HG03565 (cell line): ENCODE data around the gene INPP4B.

Source experiments
- ATAC-seq: cut with Tn5 transposase; IDR thresholded peaks from one replicate; pipeline ENCODE4 v1.9.1; 2021; ENCODE audit warnings: mild to moderate bottlenecking, moderate library complexity; ENCODE audit not compliant: unreplicated experiment

Gene INPP4B

DNA sequence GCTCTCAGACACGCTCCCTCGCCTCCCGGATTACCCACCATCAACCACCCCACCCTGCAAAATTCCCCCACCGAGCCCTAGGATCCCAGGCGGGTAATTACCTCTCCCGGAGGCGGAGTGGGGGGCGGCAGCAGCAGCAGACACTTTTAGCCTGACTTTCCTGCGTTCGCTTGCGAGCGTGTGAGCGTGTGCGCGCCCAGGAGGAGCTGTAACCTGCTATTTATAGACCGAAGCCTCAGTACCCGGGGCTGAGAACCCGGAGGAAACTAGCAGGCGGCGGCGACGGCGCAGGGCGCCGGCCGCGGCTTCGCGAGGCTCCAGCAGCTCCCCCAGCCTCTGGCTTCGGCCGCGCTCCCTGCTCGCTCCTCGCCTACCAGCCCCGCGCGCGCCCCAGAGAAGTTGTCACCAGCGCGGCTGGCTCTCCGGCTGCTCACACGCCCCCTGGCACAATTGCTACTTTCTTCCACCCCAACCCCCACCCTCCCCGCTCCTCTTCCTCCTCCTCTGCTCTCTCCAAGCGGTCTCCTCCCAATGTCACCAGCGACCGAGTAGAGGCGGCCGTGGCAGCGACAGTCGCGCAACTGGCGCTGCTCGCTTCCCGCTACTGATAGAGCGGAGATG is at the start of gene INPP4B:
Gene INPP4B (minus strand): TSS at position 194 of the 621 bp plus-strand sequence.
- no peak for ATAC-seq

DNA sequence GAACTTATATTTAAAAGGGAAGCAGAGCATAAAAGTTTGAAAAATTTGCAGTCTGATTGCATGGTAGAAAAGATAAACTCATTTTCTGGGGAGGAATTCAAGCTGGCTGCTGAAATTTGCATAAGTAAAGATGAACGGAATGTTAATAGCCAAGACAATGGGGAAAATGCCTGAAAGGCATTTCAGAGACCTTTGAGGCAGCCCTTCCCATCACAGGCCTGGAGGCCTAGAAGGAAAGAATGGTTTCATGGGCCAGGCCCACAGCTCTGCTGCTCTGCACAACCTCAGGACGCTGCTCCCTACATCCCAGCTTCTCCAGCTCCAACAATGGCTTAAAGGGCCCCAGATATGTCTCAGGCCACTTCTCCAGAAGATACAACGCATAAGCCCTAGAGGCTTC is 46.9 kb upstream of the INPP4B start:
- no peak for ATAC-seq

DNA sequence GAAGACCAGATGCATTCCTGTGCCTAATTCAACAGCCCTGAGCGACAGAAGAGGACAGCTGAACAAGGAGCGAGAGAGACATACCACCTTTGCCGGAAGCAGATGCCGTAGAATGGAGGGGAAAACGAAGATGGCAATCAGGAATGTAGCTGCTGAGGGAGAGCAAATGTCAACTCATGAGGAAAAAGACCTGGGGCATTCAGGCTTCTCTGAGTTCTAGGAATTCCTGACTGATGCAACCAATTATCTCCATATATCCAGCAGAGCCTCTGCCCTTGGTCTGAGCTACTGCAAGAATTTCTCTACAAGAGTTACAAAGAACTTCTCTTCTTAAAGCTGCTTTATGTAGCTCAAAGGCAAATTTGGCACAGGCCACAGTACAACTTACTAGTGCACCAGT is 40.5 kb upstream of the INPP4B start:
- no peak for ATAC-seq

DNA sequence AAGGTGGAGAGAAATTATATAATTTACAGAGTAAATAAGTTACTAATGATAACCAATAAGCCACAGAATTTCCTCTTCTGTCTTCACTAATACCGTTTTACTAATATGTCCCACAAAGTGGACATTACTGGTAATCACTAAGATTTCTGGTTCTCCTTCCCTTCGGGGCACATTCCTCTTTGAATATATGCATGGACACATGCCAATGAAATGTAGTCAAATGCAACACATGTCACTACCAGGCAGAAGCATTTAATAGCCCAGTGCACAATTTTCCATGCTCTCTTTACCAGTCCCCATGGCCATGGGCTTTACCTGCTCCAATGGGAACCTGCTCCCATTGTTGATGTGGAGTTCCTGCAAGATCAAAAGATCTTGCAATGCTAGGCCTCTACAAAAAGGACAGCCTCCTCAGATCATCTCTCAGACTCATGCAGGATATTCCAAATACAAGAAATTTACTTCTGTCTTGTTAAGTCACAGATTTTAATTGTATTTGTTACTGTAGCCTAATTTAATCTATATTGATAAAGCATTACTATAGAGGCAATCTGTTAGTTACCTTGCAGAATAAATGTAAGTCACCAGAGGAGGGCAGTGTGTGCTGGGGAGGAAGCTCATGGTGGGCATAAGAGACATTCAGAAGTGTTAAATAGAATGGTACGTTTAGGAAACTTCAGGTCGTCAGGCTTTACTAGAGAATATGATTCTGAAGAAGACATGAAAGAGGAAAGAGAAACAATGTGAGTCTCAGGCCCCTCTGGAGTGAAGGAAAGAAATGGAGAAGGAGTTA is 37.1 kb upstream of the INPP4B start:
- no peak for ATAC-seq

DNA sequence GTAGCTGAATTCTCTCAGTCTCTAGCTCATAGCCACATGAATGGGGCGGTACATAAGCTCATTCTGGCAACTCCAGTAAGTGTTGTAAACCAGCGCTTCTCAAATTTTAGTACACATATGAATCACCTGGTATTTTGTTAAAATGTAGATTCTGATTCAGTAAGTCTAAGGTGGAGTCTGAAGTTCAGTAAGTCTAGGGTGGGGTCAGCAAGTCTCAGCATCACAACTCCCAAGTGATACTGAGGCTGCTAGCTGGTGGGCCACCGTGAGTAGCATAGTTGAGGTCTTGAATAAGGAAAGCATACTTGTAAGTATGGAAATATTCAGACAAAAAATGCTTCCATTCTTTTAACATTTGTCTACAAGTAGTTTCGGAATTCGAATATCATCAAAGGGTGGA is 36.1 kb upstream of the INPP4B start:
- no peak for ATAC-seq

DNA sequence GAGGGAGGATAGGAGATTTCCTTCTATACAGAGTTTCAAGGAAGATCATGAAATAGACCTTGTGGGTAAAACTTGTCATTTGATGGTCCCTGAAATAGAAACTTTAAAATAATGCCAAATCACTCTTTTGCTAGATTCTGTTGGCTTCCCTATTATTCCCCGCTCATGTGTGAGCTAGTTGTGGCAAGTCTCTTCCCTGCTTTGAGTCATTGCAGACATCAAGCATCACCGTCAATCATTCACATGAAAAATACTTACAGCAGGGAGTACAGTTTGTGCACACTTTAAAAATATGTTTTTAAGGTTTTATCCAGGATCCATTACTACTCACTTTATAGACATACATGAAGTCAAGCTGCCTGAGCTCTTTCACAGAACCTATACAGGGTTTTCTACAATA is 35.2 kb upstream of the INPP4B start:
- ATAC-seq: no peak

DNA sequence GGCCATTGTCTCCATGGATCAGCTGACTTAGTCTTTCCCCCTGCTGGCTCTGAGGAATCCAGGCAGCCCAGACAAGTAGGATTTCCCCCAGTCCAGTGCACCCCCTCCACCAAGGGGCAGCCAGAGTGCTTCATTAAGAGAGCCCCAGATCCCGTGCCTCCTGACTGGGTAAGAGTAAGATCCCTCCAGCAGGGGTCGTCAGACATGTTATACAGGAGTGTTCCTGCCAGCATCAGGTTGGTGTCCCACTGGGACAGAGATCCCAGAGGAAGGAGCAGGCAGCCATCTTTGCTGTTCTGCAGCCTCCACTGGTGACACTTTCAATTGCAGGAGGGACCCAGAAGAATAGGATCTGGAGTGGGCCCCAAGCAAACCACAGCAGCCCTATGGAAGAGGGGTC is 29.0 kb upstream of the INPP4B start:
- ATAC-seq: no peak

DNA sequence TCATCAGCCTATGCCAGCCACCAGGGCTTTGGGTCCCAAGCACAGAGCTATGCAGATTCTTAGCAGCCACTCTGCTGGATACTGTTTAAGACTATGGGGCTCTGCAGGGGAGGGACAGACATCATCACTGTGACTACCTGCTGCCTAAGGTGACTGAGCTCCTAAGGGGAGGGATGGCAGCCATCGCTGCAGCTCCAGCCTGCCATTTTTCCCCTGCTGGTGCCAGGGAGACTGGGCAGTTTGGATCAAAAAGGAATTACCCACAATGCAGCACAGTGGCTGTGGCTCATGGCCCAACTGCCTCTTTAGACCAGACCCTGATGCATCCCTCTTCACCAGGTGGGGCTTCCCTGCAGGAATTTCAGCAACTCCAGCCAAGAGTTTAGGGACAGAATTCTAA is 28.6 kb upstream of the INPP4B start:
- ATAC-seq: no peak

DNA sequence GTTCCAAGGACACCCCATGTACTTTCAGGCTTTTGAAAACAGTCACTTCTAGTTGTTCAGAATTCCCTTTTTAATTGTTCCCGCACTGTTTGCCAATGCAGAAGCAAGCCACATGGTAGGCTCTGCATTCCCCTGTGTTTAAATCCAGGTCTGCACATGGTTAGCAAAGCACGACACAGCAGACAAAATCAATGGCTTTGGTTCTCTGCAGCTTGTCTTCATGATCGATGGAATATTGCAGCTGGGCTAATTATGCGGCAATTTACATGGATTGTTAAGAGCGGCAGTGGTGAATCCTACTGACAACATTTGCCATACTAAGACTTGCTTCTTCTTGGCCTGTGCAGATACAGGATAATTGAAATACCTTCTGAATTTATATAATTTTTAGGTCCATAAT is 20.6 kb upstream of the INPP4B start:
- no peak for ATAC-seq

DNA sequence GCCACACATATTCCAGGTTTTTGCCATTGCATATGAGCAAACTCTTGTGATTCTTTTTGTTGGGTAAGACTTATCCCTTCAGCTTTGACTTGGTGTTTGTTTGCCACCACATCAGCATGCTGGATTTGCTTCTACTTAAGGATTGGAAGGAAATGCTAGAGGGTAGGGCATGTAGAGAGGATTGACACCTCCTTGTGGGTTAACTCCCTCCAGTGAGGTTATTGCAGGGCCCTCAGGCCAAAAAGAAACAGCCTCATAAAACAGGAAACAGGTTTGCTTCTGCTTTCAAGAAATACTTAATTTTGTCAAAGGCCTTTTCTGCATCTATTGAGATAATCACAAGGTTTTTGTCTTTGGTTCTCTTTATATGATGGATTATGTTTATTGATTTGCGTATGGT is 15.2 kb upstream of the INPP4B start:
- ATAC-seq: no peak

DNA sequence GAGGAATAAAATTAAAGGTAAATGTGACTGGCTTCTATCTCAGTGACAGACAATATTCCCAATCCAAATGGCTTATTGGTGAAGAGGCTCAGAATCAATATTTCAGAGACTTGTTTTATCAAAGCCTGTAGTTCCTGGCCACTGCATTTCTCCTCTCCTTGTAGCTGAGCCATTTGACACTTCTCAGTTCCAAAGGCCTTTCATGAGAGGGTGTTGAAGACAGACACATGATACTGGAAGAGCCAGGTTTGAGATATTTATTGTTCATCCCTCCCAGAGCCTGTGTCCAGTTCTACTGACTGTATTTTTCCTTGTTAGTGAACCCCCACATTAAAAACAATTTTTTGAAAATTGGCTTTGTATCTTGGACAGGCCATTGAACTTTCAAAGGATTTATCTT is 12.9 kb upstream of the INPP4B start:
- no peak for ATAC-seq

DNA sequence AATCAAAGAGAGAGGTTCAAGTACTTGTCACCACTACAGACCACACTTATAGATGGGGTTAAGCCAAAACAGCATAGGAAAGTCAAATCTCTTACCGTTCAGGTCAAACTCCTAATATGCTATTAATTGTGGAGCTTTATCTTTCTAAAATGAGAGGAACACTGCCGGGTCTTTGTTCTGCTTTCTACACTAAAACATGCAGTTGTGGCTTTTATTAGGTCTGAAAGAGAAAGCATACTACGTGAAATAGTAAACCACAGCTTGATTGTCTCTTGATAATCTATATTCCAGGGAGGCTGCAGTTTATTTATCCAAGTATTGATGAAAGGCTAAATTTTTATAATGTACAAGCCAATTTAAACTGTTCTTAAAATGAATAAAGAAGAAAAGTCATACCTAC is 12.3 kb upstream of the INPP4B start:
- ATAC-seq: no peak

DNA sequence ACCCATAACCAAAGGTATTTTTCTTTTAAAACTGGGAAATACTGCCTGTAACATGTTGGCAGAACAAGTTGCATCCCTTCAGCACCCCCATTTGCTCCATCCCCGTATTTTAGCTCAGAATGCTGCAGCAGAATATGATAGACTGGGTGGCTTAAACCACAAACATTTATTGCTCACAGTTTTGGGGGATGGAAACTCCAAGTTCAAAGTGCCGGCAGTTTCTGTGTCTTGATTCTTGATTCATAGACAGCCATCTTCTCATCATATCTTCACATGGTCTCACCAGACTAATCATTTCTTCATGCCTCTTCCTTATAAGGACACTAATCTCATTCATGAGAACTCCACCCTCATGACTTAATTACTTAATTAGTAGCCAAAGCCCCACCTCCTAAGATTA is 10.5 kb upstream of the INPP4B start:
- ATAC-seq: no peak

DNA sequence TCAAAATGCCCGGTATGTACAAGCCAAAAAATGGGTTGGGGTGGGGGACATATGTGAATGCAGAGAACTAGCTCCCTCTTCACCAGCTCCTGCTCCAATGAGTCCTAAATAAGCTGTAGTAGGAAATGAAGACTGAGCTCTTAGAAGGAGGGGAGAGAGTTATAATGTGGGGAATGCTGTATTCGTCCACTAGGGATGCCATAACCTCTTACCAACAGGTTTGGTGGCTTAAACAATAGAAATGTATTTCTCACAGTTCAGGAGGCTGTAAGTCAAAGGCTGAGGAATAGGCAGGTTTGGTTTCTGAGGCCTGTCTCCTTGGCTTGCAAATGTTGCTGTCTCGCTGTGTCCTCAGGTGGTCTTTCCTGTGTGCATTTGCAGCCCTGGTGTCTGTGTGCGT is 4.4 kb upstream of the INPP4B start:
- no peak for ATAC-seq

DNA sequence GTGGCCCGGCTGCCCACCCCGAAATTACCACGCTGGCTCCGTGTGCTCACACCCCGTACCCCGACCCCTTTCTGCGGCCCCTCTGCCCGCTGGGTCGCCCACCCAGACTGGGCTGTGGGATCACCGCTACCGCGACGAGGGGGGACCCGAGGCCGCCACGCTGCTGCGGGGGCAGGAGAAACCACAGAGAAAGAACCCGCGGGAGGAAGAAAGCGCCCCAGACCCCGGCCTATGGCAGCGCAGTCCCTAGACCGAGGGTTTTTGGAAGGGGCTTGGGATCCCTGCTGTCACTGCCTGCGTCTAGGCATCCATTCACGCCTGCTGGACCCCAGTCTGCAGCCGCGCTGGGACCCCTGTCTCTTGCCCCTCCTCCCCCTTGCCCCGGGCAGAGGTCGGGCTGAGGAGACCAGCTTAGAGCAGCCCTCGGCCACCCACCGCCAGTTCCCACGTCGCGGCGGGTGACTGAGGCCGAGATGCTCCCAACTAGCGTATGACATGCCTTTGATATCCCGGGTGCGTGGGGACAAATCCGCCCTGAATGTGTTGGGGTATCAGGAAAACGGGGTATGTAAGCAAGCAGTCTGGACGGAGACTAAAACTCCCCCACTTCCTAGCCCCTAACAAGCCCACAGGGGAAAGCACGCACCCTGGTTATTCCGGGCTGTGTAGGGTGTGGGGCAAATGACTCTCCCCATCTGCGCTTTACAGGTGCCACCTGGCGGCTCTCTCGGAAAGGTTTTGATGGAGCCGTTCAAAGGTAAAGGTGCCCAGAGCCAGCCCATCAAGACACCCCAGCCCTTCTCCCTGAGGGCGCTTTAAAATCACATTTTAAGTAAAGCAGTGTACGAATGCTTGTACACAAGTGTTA is 862 bp upstream of the INPP4B start:
- ATAC-seq: no peak

DNA sequence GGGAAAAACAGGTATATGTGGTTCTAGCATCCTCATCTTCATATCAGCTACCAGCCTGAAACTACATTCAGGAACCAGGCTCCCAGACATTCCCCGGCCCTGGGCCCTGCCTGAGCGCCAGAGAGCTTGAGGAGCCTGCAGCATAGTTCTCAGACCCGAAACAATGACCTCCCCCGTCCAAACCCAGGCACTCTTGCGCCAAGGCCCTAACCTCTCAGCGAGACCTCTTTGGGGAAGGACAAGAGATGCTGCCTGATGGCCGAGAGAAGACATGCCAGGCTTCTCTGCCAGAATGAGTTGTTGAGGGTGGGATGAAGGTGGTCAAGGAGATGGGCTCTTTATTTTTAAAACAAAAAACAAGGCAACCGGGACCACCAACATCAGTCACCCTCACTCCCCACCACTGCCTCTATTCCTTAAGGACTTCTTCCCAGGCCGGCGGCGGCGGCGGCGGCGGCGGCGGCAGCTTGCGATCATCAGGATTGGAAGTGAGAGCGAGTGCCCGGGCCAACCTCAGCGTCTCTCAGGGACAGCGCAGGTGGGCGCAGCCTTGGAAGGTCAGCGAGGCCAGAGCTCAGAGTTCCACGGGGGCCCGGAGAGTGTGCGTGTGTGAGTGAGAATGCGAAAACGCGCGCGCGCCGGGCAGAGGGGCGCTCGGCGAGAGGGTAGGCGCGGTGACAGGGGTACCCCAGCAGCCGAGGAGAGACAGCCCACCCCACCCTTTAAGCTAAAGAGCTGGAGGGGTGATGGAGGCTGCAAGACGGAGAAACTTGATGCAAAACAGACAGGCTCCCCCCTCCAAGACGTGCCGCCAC is 601 bp downstream of the INPP4B start:
- no peak for ATAC-seq

DNA sequence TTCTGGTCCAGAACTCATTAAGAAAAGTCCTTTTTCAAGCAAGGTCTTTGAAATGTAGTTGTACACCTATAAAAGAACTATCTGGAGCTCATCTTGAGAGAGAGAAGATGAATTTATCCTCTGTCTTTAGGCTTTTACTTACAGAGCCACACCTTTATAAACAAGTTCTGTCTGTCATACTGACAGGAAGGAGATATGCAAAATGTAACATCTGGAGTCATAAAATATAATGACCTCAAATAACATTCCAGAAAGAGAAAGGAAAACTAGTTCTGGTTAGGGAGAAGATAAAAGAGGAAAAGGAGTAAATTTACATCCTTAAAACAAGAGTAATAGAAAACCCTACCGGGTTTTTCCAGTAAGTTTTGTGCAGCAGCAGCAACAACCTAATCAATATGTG is 1.3 kb downstream of the INPP4B start:
- ATAC-seq: no peak

DNA sequence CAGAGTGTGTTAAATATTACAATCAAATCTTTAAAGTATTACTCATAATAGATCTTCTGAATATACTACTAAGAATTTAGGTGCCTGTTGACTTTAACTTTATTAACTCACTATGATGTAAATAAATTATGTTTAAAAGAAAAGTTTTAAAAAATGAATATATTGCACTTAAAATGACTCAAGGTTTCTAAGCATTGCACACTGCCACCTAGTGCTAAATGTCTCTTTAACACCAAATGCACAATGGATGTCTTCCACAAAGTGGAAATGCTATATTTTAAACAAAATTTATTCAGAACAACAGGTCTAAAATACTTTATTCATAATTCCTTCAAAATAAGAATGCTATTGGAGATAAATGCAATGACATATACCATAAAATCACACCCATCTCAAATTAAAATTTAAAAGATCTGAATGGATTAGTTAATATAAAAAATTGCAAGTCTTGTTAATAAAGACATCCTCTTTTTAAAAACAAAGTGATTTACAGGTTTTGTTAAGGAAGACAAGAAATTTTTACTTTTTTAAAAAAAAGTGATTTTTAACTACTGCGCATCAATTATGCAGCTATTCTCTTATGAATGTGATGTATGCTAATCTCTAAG is 5.5 kb downstream of the INPP4B start:
- no peak for ATAC-seq

DNA sequence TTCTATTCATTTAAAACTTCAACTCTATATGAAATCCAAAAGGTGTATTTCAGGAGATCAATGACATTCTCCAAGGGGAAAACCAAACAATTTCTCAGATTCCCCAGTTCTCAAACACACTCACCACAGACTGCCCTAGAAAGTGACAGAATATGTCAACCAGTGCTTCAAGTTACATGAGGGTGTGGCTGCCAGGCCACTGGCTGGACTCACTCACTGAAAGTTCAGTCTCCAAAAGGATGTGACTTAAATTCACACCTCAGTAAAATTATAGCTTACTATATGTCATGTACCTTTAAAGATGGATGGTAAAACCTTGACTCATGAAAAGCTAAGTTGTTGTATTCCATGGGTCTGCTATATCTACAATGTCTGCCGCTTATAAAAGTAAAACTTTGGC is 7.3 kb downstream of the INPP4B start:
- no peak for ATAC-seq

DNA sequence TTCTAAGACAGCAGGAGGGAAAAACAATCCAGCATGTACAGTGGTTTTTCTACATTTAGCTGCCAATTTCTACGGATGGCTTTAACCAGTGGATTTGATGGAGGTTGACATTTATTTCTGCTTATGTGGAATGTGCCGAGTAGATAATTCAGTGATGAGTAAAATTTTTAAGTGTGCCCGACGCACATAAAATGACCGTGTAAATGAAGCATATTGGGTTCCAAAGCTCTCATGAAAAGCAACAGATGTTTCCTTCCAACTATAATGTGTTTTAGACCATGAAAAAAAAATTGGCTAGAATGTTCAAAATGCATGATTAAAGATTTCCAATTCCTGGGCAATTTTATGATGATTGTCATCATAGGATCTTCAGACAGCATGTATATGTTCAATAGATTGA is 14.1 kb downstream of the INPP4B start:
- ATAC-seq: no peak
